ENCODE results near the gene CBLC.

Gene CBLC

GRCh38 chr19:44744871-44745332 lies 32.8 kb upstream of the CBLC start:
- H3K27ac ChIP-seq = peak overlapping the region; percentile 98
- no peak for DNase-seq (ENCODE audit: low spot score)
- ChIA-PET POLR2A (ENCODE audit: low non-redundant PET) (no interaction called here), CTCF (interaction anchor here (1.9 kb wide), 1 partner anchor 21 kb away, joined by 11 read pairs; no protein-coding TSS in a partner anchor)
- TF ChIP-seq, protein P1, sequence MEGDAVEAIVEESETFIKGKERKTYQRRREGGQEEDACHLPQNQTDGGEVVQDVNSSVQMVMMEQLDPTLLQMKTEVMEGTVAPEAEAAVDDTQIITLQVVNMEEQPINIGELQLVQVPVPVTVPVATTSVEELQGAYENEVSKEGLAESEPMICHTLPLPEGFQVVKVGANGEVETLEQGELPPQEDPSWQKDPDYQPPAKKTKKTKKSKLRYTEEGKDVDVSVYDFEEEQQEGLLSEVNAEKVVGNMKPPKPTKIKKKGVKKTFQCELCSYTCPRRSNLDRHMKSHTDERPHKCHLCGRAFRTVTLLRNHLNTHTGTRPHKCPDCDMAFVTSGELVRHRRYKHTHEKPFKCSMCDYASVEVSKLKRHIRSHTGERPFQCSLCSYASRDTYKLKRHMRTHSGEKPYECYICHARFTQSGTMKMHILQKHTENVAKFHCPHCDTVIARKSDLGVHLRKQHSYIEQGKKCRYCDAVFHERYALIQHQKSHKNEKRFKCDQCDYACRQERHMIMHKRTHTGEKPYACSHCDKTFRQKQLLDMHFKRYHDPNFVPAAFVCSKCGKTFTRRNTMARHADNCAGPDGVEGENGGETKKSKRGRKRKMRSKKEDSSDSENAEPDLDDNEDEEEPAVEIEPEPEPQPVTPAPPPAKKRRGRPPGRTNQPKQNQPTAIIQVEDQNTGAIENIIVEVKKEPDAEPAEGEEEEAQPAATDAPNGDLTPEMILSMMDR (conservative IDR thresholded peaks at IDR 0.05; ENCODE audit: low read depth) = no peak

DNA sequence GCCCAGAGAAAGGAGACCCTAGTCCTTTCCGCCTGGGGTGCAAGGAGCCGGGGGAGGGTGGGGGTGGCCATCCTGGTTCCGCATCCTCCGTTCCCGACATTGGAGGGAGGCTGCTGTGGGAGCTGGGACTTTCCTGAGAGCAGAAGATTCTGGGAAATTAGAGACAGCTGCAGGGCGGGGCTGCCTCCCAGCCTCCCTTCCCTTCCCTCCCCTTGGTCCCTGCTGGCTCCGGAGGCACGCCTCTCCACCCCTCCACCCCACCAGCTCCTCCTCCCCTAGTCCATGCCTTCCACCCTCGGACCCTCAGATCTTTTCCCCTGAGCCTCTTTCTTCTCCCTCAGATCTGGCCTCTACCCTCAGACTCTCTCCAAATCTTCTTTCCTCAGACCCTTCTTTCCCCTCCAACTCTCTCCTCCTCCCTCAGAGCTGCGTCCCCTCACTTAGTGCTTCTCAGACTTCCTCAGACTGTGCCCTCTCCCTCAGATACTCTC lies 32.3 kb upstream of the CBLC start:
- TF ChIP-seq, protein P1 (conservative IDR thresholded peaks at IDR 0.05; ENCODE audit: low read depth) = no peak
- POLR2A ChIA-PET (ENCODE audit: low non-redundant PET) = no interaction called here
- CTCF ChIA-PET = interaction anchor here (0.6 to 1.9 kb wide), 2 partner anchors 21 to 312 kb away, joined by 3 to 11 read pairs; no protein-coding TSS in a partner anchor
- DNase-seq (ENCODE audit: low spot score) = no peak
- H3K27ac ChIP-seq = peak overlapping the region; percentile 98

DNA sequence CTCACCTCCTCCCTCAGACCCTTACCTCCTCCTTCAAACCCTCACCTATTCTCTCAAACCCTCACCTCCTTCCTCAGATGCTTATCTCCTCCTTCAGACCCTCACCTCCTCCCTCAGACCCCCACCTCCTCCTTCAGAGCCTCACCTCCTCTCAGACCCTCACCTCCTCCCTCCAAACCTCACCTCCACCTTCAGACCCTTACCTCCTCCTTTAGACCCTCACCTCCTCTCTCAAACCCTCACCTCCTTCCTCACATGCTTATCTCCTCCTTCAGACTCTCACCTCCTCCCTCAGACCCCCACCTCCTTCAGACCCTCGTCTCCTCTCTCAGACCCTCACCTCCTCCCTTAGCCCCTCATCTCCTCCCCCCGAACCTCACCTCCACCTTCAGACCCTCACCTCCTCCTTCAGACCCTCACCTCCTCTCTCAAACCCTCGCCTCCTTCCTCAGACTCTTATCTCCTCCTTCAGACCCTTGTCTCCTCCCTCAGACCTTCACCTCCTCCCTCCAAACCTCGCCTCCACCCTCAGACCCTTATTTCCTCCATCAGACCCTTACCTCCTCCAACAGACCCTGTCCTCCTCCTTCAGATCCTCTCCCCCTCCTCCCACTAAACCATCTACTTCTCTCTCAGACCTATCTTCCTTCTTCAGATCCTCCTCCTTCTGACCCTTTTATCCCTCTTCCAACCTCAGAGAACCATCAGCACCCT lies 31.6 kb upstream of the CBLC start:
- CTCF ChIA-PET = interaction anchor here (0.6 to 1.9 kb wide), 3 partner anchors 22 to 640 kb away, joined by 3 to 11 read pairs (median 3); no protein-coding TSS in a partner anchor
- TF ChIP-seq, protein P1 (conservative IDR thresholded peaks at IDR 0.05; ENCODE audit: low read depth) = no peak
- peak overlapping the region; percentile 100 for H3K27ac ChIP-seq
- no peak for DNase-seq (ENCODE audit: low spot score)
- POLR2A ChIA-PET (ENCODE audit: low non-redundant PET) = no interaction called here

GRCh38 chr19:44746616-44746945 lies 31.1 kb upstream of the CBLC start:
- DNase-seq (ENCODE audit: low spot score) = no peak
- CTCF ChIA-PET = interaction anchor here (0.6 kb wide), 1 partner anchor 641 kb away, joined by 3 read pairs; no protein-coding TSS in a partner anchor

GRCh38 chr19:44746946-44747738 lies 30.5 kb upstream of the CBLC start:
- DNase-seq (ENCODE audit: low spot score) = peak; percentile 98
- TF ChIP-seq, protein P1 (conservative IDR thresholded peaks at IDR 0.05; ENCODE audit: low read depth) = no peak
- H3K27ac ChIP-seq = peak overlapping the region; percentile 100
- CTCF ChIA-PET = interaction anchor here (0.6 kb wide), 1 partner anchor 641 kb away, joined by 3 read pairs; no protein-coding TSS in a partner anchor
- POLR2A ChIA-PET (ENCODE audit: low non-redundant PET) = no interaction called here

More at GRCh38 chr19:44746616-44746945, 31.1 kb upstream of the CBLC start:
- TF ChIP-seq, protein P1 (conservative IDR thresholded peaks at IDR 0.05; ENCODE audit: low read depth) = no peak
- POLR2A ChIA-PET (ENCODE audit: low non-redundant PET) = no interaction called here
- peak overlapping the region; percentile 100 for H3K27ac ChIP-seq

- CTCF ChIA-PET = no interaction called here
- POLR2A ChIA-PET (ENCODE audit: low non-redundant PET) = no interaction called here
- TF ChIP-seq, protein P1 (conservative IDR thresholded peaks at IDR 0.05; ENCODE audit: low read depth) = no peak
- H3K27ac ChIP-seq = peak overlapping the region; percentile 100
- no peak for DNase-seq (ENCODE audit: low spot score)
Observed at GRCh38 chr19:44747739-44748425, 29.8 kb upstream of the CBLC start.
